NCI-H748 (cell line): ENCODE data around the gene SPATA45.
A peak's percentile ranks its signal among the peaks of the same experiment; 100 is the strongest.

Experiments
- DNase-seq: peaks from one replicate; lab custom pipeline; 2025; ENCODE audit not compliant: unreplicated experiment; lab: John Stamatoyannopoulos, UW

SPATA45 gene

DNA sequence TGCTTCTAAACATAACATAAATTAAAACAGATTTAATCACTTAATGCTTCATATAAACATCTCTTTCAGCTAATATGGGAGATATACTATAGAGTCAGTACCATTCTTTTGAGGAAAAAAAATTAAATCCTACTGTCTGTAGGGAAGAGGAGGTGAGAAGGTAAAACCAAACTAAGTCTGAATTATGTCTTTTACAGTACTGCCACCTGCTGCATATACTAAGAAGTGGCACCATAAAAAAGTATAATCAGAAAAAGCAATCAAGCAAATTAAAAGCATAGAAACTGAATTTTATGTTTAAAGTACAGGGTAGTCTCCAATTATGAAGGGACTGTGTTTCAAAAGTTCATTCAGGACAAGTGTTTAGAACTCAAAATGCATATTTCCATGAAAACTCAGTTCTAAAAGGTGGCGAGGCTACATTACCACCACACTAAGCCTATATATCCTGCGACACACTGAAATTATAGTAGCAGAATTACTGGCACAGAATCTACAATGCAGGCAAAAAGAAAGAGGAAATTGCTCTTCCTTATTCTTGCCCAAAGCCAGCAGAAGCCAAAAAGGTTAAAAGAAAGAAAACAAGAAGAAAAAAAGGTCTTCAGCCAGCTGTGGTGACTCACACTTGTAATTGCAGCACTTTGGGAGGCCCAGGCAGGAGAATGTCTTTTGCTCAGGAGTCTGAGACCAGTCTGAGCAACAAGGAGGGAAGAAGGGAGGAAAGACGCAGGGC is 64.9 kb downstream of the SPATA45 start:
- DNase-seq = peak; percentile 14

GRCh38 chr1:212781225-212781624 is 66.2 kb downstream of the SPATA45 start:
- DNase-seq = no peak

GRCh38 chr1:212780759-212781158 is 66.7 kb downstream of the SPATA45 start:
- DNase-seq = no peak
